Common myeloid progenitor, CD34-positive (primary cell): ENCODE data around the gene FAM20C.
"Not testable (repeated sequence)": the region's sequence is repeated elsewhere in the genome, so short reads cannot be mapped to it uniquely, and the experiment has no call there.

Experiments
- CTCF ChIA-PET: fragments of 350-600 bp; sonication (Branson Sonifier 250); formaldehyde crosslinking; loops from one replicate; lab custom pipeline; 2021; ENCODE audit warnings: antibody characterized with exemption; lab: Charles Lee
- POLR2A ChIA-PET: fragments of 350-600 bp; sonication (Branson Sonifier 250); formaldehyde crosslinking; loops from one replicate; lab custom pipeline; 2021; ENCODE audit warnings: antibody characterized with exemption; lab: Charles Lee
- DNase-seq, 3 donors: peaks; one replicate each; pipeline versions ENCODE4 v3.0.0 to v3.0.0-alpha.2; 2013
- H3K27ac ChIP-seq, 2 experiments: 1 replicate in 1 of 2; 2 replicates in 1 of 2; pipeline ENCODE4 v1.7.0; 2013; ENCODE audit warnings: inconsistent platforms in 2 of 2, low read length in 2 of 2, mild to moderate bottlenecking in 2 of 2, low read depth in 1 of 2, moderate library complexity in 1 of 2; ENCODE audit not compliant: severe bottlenecking in 2 of 2, insufficient read depth in 1 of 2, poor library complexity in 1 of 2
- H3K27me3 ChIP-seq, 5 experiments: replicated peaks in 2 of 5; 1 replicate in 3 of 5; 2 replicates in 2 of 5; pipeline versions ENCODE4 v1.6.1 to v1.7.0; 2013; ENCODE audit warnings: low read length in 4 of 5, mild to moderate bottlenecking in 2 of 5, moderate library complexity in 2 of 5, inconsistent platforms in 1 of 5; ENCODE audit not compliant: insufficient read depth in 5 of 5, control insufficient read depth in 4 of 5
- H3K36me3 ChIP-seq, 4 experiments: 1 replicate in 2 of 4; 2 replicates in 2 of 4; pipeline versions ENCODE4 v1.6.1 to v1.7.0; 2013; ENCODE audit warnings: low read length in 3 of 4, control low read depth in 1 of 4, mild to moderate bottlenecking in 1 of 4; ENCODE audit not compliant: control insufficient read depth in 4 of 4, insufficient read depth in 4 of 4
- H3K4me1 ChIP-seq, 4 experiments: 1 replicate in 3 of 4; 2 replicates in 1 of 4; pipeline versions ENCODE4 v1.6.1 to v1.7.1; 2013; ENCODE audit warnings: low read length in 3 of 4, mild to moderate bottlenecking in 3 of 4, control low read depth in 1 of 4, inconsistent platforms in 1 of 4, moderate library complexity in 1 of 4; ENCODE audit not compliant: control insufficient read depth in 4 of 4, insufficient read depth in 4 of 4; ENCODE audit errors: control extremely low read depth in 1 of 4
- H3K4me3 ChIP-seq, 7 experiments: 1 replicate in 4 of 7; 2 replicates in 3 of 7; pipeline versions ENCODE4 v1.5.1 to v1.7.0; 2013; ENCODE audit warnings: mild to moderate bottlenecking in 7 of 7, low read length in 6 of 7, moderate library complexity in 6 of 7, inconsistent platforms in 2 of 7, low read depth in 2 of 7, control low read depth in 1 of 7; ENCODE audit not compliant: insufficient read depth in 4 of 7, control insufficient read depth in 1 of 7; ENCODE audit errors: extremely low read depth in 1 of 7
- H3K9me3 ChIP-seq, 5 experiments: 1 replicate in 4 of 5; 2 replicates in 1 of 5; pipeline versions ENCODE4 v1.6.1 to v1.7.1; 2013; ENCODE audit warnings: low read length in 4 of 5, mild to moderate bottlenecking in 2 of 5, inconsistent platforms in 1 of 5, low read depth in 1 of 5, moderate library complexity in 1 of 5; ENCODE audit not compliant: control insufficient read depth in 4 of 5, insufficient read depth in 2 of 5; ENCODE audit errors: control extremely low read depth in 1 of 5
- WGBS: methylation state at CpG from one replicate; pipeline ENCODE4 v1.1.5; 2013; ENCODE audit not compliant: insufficient coverage; 5-methylcytosine and 5-hydroxymethylcytosine counted together

FAM20C gene

GRCh38 chr7:199483-200249 lies 7.3 kb downstream of the FAM20C start:
- peaks cover 0 to 5% (median 3%) of the 10 kb centered on the region in 5 experiments for H3K27me3 ChIP-seq
- no peak for DNase-seq
- CTCF ChIA-PET: interaction anchor here (1.1 kb wide), 1 partner anchor 136 kb away, joined by 4 read pairs; no protein-coding TSS in a partner anchor
- 98% methylated on average over 14 of the region's 17 CpGs for WGBS
- no peaks in the 10 kb centered on the region for H3K36me3 ChIP-seq
- no peak overlapping the region for H3K27ac ChIP-seq
- H3K4me3 ChIP-seq: no peak overlapping the region
- no peaks in the 10 kb centered on the region for H3K4me1 ChIP-seq
- POLR2A ChIA-PET: no interaction called here
- H3K9me3 ChIP-seq: no peaks in the 10 kb centered on the region

- H3K9me3 ChIP-seq: peaks cover 0 to 4% (median 0%) of the 10 kb centered on the region in 5 experiments
- H3K36me3 ChIP-seq: no peaks in the 10 kb centered on the region
- H3K4me3 ChIP-seq: no peak overlapping the region
- H3K4me1 ChIP-seq: no peaks in the 10 kb centered on the region
- ChIA-PET POLR2A (no interaction called here), CTCF (interaction anchor here (1.1 kb wide), 1 partner anchor 136 kb away, joined by 4 read pairs; no protein-coding TSS in a partner anchor)
- peaks cover 0 to 4% (median 0%) of the 10 kb centered on the region in 5 experiments for H3K27me3 ChIP-seq
- DNase-seq: no peak
- no peak overlapping the region for H3K27ac ChIP-seq
- 99% methylated on average over 9 of the region's 11 CpGs for WGBS
Measured at GRCh38 chr7:200290-200689, 7.9 kb downstream of the FAM20C start.

GRCh38 chr7:200704-201103 lies 8.3 kb downstream of the FAM20C start:
- Histone ChIP-seq H3K36me3 (no peaks in the 10 kb centered on the region), H3K27ac (no peak overlapping the region), H3K4me3 (no peak overlapping the region), H3K4me1 (no peaks in the 10 kb centered on the region), H3K9me3 (peaks cover 0 to 4% (median 0%) of the 10 kb centered on the region in 5 experiments), H3K27me3 (peaks cover 0 to 2% (median 0%) of the 10 kb centered on the region in 5 experiments)
- ChIA-PET POLR2A (interaction anchor here (1.1 kb wide), 1 partner anchor 28 kb away, joined by 3 read pairs; no protein-coding TSS in a partner anchor), CTCF (no interaction called here)
- WGBS: 98% methylated on average over 7 of the region's 10 CpGs
- no peak for DNase-seq

GRCh38 chr7:204326-204725 lies 12.0 kb downstream of the FAM20C start:
- Histone ChIP-seq H3K9me3 (peaks cover 0 to 4% (median 0%) of the 10 kb centered on the region in 5 experiments), H3K4me3 (no peak overlapping the region), H3K27me3 (no peaks in the 10 kb centered on the region), H3K36me3 (no peaks in the 10 kb centered on the region), H3K4me1 (no peaks in the 10 kb centered on the region), H3K27ac (no peak overlapping the region)
- POLR2A ChIA-PET: no interaction called here
- 98% methylated on average over 17 of the region's 17 CpGs for WGBS
- no peak for DNase-seq
- CTCF ChIA-PET: no interaction called here

GRCh38 chr7:205115-206010 lies 13.0 kb downstream of the FAM20C start:
- WGBS: 98% methylated on average over 47 of the region's 49 CpGs
- H3K36me3 ChIP-seq: no peaks in the 10 kb centered on the region

GRCh38 chr7:206351-206750 lies 14.0 kb downstream of the FAM20C start:
- H3K27me3 ChIP-seq, POLR2A ChIA-PET, H3K9me3 ChIP-seq, H3K27ac ChIP-seq, H3K4me1 ChIP-seq, CTCF ChIA-PET, DNase-seq, H3K36me3 ChIP-seq, H3K4me3 ChIP-seq: not testable (repeated sequence)
- WGBS: 80% methylated on average over 26 of the region's 31 CpGs

More at GRCh38 chr7:205115-206010, 13.0 kb downstream of the FAM20C start:
- Histone ChIP-seq H3K4me1 (no peaks in the 10 kb centered on the region), H3K9me3 (peaks cover 0 to 4% (median 0%) of the 10 kb centered on the region in 5 experiments), H3K27ac (no peak overlapping the region), H3K4me3 (no peak overlapping the region), H3K27me3 (no peaks in the 10 kb centered on the region)
- no peak for DNase-seq
- CTCF ChIA-PET: no interaction called here
- POLR2A ChIA-PET: no interaction called here
